Measurements from ENCODE around the gene GSPT2.
A peak's percentile ranks its signal among the peaks of the same experiment; 100 is the strongest.

GSPT2 gene

GRCh38 chrX:51766546-51766945, 23.3 kb downstream of the GSPT2 start:
- Histone ChIP-seq H2BK120ac (ENCODE audit: low read depth, low read length) (no peak overlapping the region), H3K18ac (ENCODE audit: low read length) (no peak overlapping the region), H3K4me1 (ENCODE audit: control insufficient read depth, low read depth, low read length) (no peaks in the 10 kb centered on the region), H3K36me3 (ENCODE audit: control insufficient read depth, insufficient read depth, low read length) (no peaks in the 10 kb centered on the region), H3K79me1 (ENCODE audit: low read length) (no peaks in the 10 kb centered on the region), H4K5ac (ENCODE audit: low read length) (no peak overlapping the region), H3K27ac (ENCODE audit: low read depth, low read length) (no peak overlapping the region), H2BK15ac (replicated peaks; ENCODE audit: low read depth) (no peak overlapping the region), H4K8ac (ENCODE audit: low read depth, low read length) (no peak overlapping the region), H3K4me3 (ENCODE audit: low read length) (no peak overlapping the region), H3K4me2 (ENCODE audit: low read length) (no peak overlapping the region), H3K79me2 (ENCODE audit: control insufficient read depth, insufficient read depth, low read length) (no peaks in the 10 kb centered on the region), H2AK5ac (ENCODE audit: low read length) (no peak overlapping the region), H3K27me3 (ENCODE audit: insufficient read depth, low read length, poor library complexity) (no peaks in the 10 kb centered on the region), H3K9ac (ENCODE audit: low read length) (no peak overlapping the region), H3K56ac (ENCODE audit: low read length) (no peak overlapping the region), H2BK5ac (ENCODE audit: low read length) (no peak overlapping the region), H3K23ac (ENCODE audit: low read length) (no peak overlapping the region), H3K4ac (ENCODE audit: low read depth, low read length) (no peak overlapping the region)
- DNase-seq = no peak
- WGBS (ENCODE audit: extremely low coverage, insufficient coverage, low lambda C conversion rate) = no CpG with 5 or more reads among the region's 5 CpGs

- Histone ChIP-seq H3K27me3 (ENCODE audit: insufficient read depth, low read length, poor library complexity) (no peaks in the 10 kb centered on the region), H2AK5ac (ENCODE audit: low read length) (no peak overlapping the region), H3K56ac (ENCODE audit: low read length) (no peak overlapping the region), H2BK15ac (replicated peaks; ENCODE audit: low read depth) (no peak overlapping the region), H2BK120ac (ENCODE audit: low read depth, low read length) (no peak overlapping the region), H3K79me1 (ENCODE audit: low read length) (no peaks in the 10 kb centered on the region), H4K8ac (ENCODE audit: low read depth, low read length) (no peak overlapping the region), H3K79me2 (ENCODE audit: control insufficient read depth, insufficient read depth, low read length) (no peaks in the 10 kb centered on the region), H3K23ac (ENCODE audit: low read length) (no peak overlapping the region), H3K4me3 (ENCODE audit: low read length) (no peak overlapping the region), H3K27ac (ENCODE audit: low read depth, low read length) (no peak overlapping the region), H3K36me3 (ENCODE audit: control insufficient read depth, insufficient read depth, low read length) (no peaks in the 10 kb centered on the region), H3K9ac (ENCODE audit: low read length) (no peak overlapping the region), H3K4ac (ENCODE audit: low read depth, low read length) (no peak overlapping the region), H3K4me1 (ENCODE audit: control insufficient read depth, low read depth, low read length) (no peaks in the 10 kb centered on the region), H2BK5ac (ENCODE audit: low read length) (no peak overlapping the region), H3K4me2 (ENCODE audit: low read length) (no peak overlapping the region), H4K5ac (ENCODE audit: low read length) (no peak overlapping the region), H3K18ac (ENCODE audit: low read length) (no peak overlapping the region)
- WGBS (ENCODE audit: extremely low coverage, insufficient coverage, low lambda C conversion rate) = no CpG with 5 or more reads among the region's 3 CpGs
- peak; percentile 76 for DNase-seq
Observed at GRCh38 chrX:51776851-51777250, 33.6 kb downstream of the GSPT2 start.

- Histone ChIP-seq H2BK15ac (replicated peaks; ENCODE audit: low read depth) (no peak overlapping the region), H2BK120ac (ENCODE audit: low read depth, low read length) (no peak overlapping the region), H3K18ac (ENCODE audit: low read length) (no peak overlapping the region), H3K27ac (ENCODE audit: low read depth, low read length) (no peak overlapping the region), H2BK5ac (ENCODE audit: low read length) (no peak overlapping the region), H3K4me2 (ENCODE audit: low read length) (no peak overlapping the region), H4K5ac (ENCODE audit: low read length) (no peak overlapping the region), H4K8ac (ENCODE audit: low read depth, low read length) (no peak overlapping the region), H3K79me1 (ENCODE audit: low read length) (no peaks in the 10 kb centered on the region), H3K4ac (ENCODE audit: low read depth, low read length) (no peak overlapping the region), H3K56ac (ENCODE audit: low read length) (no peak overlapping the region), H3K4me3 (ENCODE audit: low read length) (no peak overlapping the region), H2AK5ac (ENCODE audit: low read length) (no peak overlapping the region), H3K36me3 (ENCODE audit: control insufficient read depth, insufficient read depth, low read length) (no peaks in the 10 kb centered on the region), H3K9ac (ENCODE audit: low read length) (no peak overlapping the region), H3K79me2 (ENCODE audit: control insufficient read depth, insufficient read depth, low read length) (no peaks in the 10 kb centered on the region), H3K27me3 (ENCODE audit: insufficient read depth, low read length, poor library complexity) (no peaks in the 10 kb centered on the region), H3K23ac (ENCODE audit: low read length) (no peak overlapping the region), H3K4me1 (ENCODE audit: control insufficient read depth, low read depth, low read length) (no peaks in the 10 kb centered on the region)
- WGBS (ENCODE audit: extremely low coverage, insufficient coverage, low lambda C conversion rate) = no CpG with 5 or more reads among the region's 3 CpGs
- peak; percentile 79 for DNase-seq
Observed at GRCh38 chrX:51779306-51779705, 36.1 kb downstream of the GSPT2 start.

GRCh38 chrX:51795136-51795535, 51.9 kb downstream of the GSPT2 start:
- Histone ChIP-seq H3K4me3 (ENCODE audit: low read length) (no peak overlapping the region), H3K18ac (ENCODE audit: low read length) (no peak overlapping the region), H4K5ac (ENCODE audit: low read length) (no peak overlapping the region), H3K36me3 (ENCODE audit: control insufficient read depth, insufficient read depth, low read length) (no peaks in the 10 kb centered on the region), H3K4me1 (ENCODE audit: control insufficient read depth, low read depth, low read length) (no peaks in the 10 kb centered on the region), H3K23ac (ENCODE audit: low read length) (no peak overlapping the region), H2BK15ac (replicated peaks; ENCODE audit: low read depth) (no peak overlapping the region), H3K4me2 (ENCODE audit: low read length) (no peak overlapping the region), H4K8ac (ENCODE audit: low read depth, low read length) (no peak overlapping the region), H3K27ac (ENCODE audit: low read depth, low read length) (no peak overlapping the region), H3K27me3 (ENCODE audit: insufficient read depth, low read length, poor library complexity) (no peaks in the 10 kb centered on the region), H3K4ac (ENCODE audit: low read depth, low read length) (no peak overlapping the region), H3K56ac (ENCODE audit: low read length) (no peak overlapping the region), H3K79me2 (ENCODE audit: control insufficient read depth, insufficient read depth, low read length) (no peaks in the 10 kb centered on the region), H2BK5ac (ENCODE audit: low read length) (no peak overlapping the region), H3K9ac (ENCODE audit: low read length) (no peak overlapping the region), H2AK5ac (ENCODE audit: low read length) (no peak overlapping the region), H2BK120ac (ENCODE audit: low read depth, low read length) (no peak overlapping the region), H3K79me1 (ENCODE audit: low read length) (no peaks in the 10 kb centered on the region)
- WGBS (ENCODE audit: extremely low coverage, insufficient coverage, low lambda C conversion rate) = no CpG with 5 or more reads among the region's 2 CpGs
- DNase-seq = no peak
